Measurements from ENCODE around the gene PHF8. TPM values are rescaled to one million over a fixed set of nuclear protein-coding genes. Genes with fewer than 3 reads are reported as not detected.

The PHF8 gene
- total and polyA plus RNA-seq, 9 of the 15 experiments (the other 6 are each of a cell fraction or from before 2014, with no cell fraction given) = 2.5 to 25.7 (median 12.1) TPM

GRCh38 chrX:54043056-54043455 lies 1.2 kb downstream of the PHF8 start:
- H3K9ac ChIP-seq (ENCODE audit: insufficient read depth in 1 of 2, low read depth in 2 of 2, low read length in 2 of 2) = peak overlapping the region; percentile 84 to 97
- BruUV-seq (replicated peaks) = TSS peak; percentile 68

More at GRCh38 chrX:54043056-54043455, 1.2 kb downstream of the PHF8 start:
- H4K20me1 ChIP-seq (replicated peaks; ENCODE audit: control insufficient read depth, insufficient read depth, low read length) = no peaks in the 10 kb centered on the region
- FAIRE-seq = no peak
- no peak for DNase-seq (ENCODE audit: extremely low read depth in 1 of 4, low spot score in 3 of 4)
- in situ Hi-C loops (cut with MboI) = no loop called here
- peak overlapping the region; percentile 96 for H2AFZ ChIP-seq (ENCODE audit: low read depth, low read length)
- ATAC-seq = no peak
- no peaks in the 10 kb centered on the region for H3K9me3 ChIP-seq (replicated peaks; ENCODE audit: control insufficient read depth, insufficient read depth, low read depth, low read length)
- POLR2A ChIA-PET = interaction anchor here (0.6 to 1.3 kb wide), 4 partner anchors 11 to 356 kb away, joined by 3 read pairs; partner anchors contain the start of gene HUWE1
- peak overlapping the region; percentile 93 for H3K27ac ChIP-seq (ENCODE audit: extremely low read depth, low read depth, low read length)
- H3K4me3 ChIP-seq = peak overlapping the region; percentile 81
- no peak for TF ChIP-seq ZNF766 (CRISPR knock-in tag; conservative IDR thresholded peaks at IDR 0.05)
- TF ChIP-seq NELFE (IDR thresholded peaks at IDR 0.05; ENCODE audit: insufficient read depth, insufficient read length) = no peak
- no peak for TF ChIP-seq CBX1 (IDR thresholded peaks at IDR 0.05; ENCODE audit: low read depth)
- no peak for TF ChIP-seq ZNF778 (CRISPR knock-in tag; IDR thresholded peaks at IDR 0.05)
- TF ChIP-seq, protein P1, sequence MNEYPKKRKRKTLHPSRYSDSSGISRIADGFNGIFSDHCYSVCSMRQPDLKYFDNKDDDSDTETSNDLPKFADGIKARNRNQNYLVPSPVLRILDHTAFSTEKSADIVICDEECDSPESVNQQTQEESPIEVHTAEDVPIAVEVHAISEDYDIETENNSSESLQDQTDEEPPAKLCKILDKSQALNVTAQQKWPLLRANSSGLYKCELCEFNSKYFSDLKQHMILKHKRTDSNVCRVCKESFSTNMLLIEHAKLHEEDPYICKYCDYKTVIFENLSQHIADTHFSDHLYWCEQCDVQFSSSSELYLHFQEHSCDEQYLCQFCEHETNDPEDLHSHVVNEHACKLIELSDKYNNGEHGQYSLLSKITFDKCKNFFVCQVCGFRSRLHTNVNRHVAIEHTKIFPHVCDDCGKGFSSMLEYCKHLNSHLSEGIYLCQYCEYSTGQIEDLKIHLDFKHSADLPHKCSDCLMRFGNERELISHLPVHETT (CRISPR knock-in tag; conservative IDR thresholded peaks at IDR 0.05 in 1 of 2, IDR thresholded peaks at IDR 0.05 in 1 of 2) = no peak
- TF ChIP-seq EGR1 (conservative IDR thresholded peaks at IDR 0.05) = peak; percentile 60; the same call in 1 of the 2 replicates
- intact Hi-C loops (cut with micrococcal nuclease) = loop anchor here (10.0 kb wide), 2 partner anchors 358 to 592 kb away; partner anchors contain the start of gene HUWE1
- peaks cover 13% of the 10 kb centered on the region for H3K79me2 ChIP-seq (ENCODE audit: control insufficient read depth, insufficient read depth, low read length)
- H3K9me1 ChIP-seq (ENCODE audit: control insufficient read depth, insufficient read depth, low read length) = no peaks in the 10 kb centered on the region
- H3K36me3 ChIP-seq (ENCODE audit: control insufficient read depth, insufficient read depth, low read length) = peaks cover 27% of the 10 kb centered on the region; the same call in 1 of the 3 replicates
- 3% methylated on average over 10 of the region's 11 CpGs for WGBS (ENCODE audit: insufficient coverage, low coverage, missing lambda C conversion rate)
- no peaks in the 10 kb centered on the region for H3K27me3 ChIP-seq (ENCODE audit: control insufficient read depth in 2 of 2, insufficient read depth in 2 of 2, low read length in 2 of 2)
- CTCF ChIA-PET (ENCODE audit: low intra/inter-chr PET ratio) = no interaction called here
- peak overlapping the region; percentile 94 for H3K4me2 ChIP-seq (ENCODE audit: insufficient read depth, low read length)
- H3K4me1 ChIP-seq (replicated peaks in 1 of 2; ENCODE audit: control insufficient read depth in 2 of 2, insufficient read depth in 2 of 2, low read length in 2 of 2) = peaks cover 0 to 10% of the 10 kb centered on the region in 2 experiments; a peak in 3 of 5 replicates

Measured in K562 (cell line).